ENCODE data around the gene SLC6A7.

Gene SLC6A7

DNA sequence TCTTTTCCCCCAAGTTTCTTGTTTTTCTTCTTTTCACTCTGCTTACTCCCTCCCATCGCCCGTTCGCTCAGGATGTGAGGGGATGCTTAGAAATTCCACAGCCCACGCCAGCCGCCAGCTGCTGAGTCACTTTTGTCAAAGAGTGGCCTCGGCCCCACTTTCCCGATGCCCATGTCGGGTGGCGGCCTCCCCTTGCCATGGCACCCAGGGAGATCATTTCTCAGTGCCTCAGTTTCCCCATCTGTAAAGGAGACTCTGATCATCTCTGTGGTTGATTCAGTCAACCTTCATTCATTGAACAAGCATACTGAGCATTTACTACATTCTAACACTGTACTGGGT, 33.9 kb upstream of the SLC6A7 start:
- no peak for DNase-seq (ENCODE audit: low read depth)

DNA sequence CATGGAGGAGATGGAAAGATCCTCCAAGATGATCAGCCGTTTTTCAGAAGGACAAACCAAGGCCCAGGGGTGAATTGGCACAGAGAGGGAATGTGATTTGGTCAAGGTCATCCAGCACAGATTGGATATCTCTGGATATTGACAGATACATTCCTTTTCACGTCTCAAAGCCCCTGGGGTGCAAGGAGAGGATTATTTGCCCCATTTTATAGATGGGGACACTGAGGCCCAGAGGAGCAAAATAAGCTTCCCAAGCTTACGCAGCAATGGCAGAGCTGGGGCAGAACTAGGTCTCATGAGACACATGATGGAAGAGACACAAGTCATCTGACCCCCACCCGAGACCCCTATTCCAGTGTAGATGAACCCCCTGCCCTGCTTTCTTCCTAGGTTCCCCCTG, 33.3 kb upstream of the SLC6A7 start:
- DNase-seq (ENCODE audit: low read depth) = no peak

- no peak for DNase-seq (ENCODE audit: low read depth)
Observed at GRCh38 chr5:150157168-150157567, 32.7 kb upstream of the SLC6A7 start.

DNA sequence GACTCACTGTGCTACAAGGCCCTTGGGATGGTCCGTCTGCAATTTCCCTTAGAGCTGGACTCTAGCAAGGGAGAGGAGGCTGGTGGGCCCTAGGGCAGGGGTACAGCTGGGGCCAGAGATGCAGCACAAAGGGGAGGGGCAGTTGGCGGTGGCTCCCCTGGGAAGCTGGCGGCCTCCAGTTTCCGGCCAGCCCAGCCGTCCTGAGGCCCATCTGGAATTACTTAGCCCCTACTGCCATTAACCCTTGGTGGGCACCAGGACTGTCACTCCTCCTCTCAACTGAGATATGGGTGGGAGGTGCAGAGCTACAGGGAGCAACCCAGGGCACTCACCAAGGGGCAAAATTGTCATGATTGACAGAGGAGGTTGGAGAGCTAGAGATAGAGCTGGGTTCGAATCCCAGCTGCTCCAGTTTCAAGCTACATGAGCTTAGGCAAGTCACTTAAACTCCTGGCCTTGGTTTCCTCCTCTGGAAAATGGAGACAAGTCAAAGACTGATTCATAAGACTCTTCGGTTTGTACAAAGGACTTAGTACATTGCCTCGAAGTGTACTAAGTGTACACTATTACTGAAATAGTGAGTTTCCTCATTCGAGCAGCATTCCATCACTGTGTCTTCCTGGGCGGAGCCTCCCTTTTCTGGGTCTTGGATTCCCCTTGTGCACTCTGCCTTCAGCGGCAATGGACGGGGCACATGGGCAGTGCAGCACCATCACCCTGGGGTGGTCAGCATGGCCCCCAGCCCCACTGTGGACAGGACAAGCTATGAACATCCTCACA, 31.5 kb upstream of the SLC6A7 start:
- DNase-seq (ENCODE audit: low read depth) = no peak

- no peak for DNase-seq (ENCODE audit: low read depth)
Observed at GRCh38 chr5:150159031-150159430, 30.8 kb upstream of the SLC6A7 start.

GRCh38 chr5:150159741-150160179, 30.1 kb upstream of the SLC6A7 start:
- no peak for DNase-seq (ENCODE audit: low read depth)

GRCh38 chr5:150160448-150161081, 29.3 kb upstream of the SLC6A7 start:
- no peak for DNase-seq (ENCODE audit: low read depth)

DNA sequence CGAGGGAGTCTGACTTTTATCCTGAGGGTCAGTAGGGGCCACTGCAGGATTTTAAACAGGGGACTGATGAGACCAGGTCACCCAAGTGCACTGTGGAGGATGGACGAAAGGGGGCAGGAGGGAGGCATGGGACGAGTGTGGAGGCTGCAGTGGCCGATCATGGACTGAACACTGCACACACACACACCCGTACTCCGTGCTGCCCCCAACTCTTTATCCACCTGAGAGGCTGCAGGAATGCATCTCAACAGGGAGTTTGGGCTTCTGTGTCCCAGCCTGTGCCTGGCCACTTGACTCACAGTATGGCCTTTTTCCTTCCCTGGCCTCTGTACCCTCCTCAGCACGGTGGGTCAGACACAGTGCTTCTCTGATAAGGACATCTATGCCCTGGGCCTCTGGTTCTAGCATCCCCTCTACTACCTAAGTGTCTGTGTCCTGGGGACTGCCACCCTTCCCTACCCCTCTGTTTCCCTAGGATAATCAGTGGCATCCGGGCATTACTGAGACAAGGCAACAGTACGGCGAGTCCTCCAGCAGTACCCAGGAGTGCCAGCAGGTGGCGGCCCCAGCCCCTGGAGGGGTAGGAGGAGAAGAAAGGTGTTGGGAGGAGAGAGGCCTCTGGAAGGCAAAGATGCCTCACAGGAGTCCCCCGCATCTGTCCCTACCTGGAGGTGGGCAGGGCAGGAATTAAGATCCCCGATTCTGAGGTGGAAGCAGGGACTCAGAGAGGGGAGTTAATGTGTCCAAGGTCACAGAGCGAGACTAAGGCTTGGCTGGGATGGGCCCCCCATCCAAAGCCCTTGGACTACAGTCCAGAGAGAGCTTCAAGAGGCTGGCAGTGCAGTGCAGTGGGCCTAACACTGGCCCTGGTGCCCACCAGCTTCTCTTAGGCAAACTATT, 28.4 kb upstream of the SLC6A7 start:
- DNase-seq (ENCODE audit: low read depth) = peak; percentile 60

DNA sequence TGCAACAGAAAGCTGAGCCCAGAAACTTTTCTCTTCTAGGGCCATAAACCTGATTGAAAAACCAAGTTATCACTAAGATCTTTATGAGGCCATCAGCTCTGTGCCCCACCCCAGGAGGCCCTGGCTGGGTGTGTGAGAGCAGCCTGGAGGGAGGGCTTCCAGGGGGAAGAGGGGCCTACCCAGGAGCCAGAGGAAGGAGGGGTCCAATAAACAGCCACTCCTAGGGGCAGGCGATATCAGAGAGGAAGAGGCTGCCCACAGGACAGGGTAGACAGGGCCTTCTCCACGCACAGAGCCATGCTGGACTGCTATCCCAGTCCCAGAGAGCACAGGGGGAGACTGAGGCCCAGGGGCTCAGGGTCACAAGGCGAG, 27.7 kb upstream of the SLC6A7 start:
- no peak for DNase-seq (ENCODE audit: low read depth)

DNA sequence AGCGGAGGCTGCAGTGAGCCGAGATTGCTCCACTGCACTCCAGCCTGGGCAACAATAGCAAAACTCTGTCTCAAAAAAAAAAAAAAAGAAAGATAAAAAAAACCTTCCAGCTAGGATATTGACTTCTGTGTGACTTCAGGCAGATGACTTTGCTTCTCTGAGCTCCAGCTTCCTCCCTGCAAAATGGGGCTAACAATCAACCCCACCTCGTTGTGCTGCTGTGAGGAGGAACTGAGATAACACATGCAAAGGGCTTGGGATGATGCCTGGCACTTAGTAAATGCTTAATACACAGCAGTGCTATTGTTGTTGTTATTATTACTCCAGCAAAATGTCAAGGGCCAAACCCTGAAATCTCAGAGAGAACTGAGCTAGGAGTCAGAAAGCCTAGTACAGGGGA, 26.8 kb upstream of the SLC6A7 start:
- no peak for DNase-seq (ENCODE audit: low read depth)

DNA sequence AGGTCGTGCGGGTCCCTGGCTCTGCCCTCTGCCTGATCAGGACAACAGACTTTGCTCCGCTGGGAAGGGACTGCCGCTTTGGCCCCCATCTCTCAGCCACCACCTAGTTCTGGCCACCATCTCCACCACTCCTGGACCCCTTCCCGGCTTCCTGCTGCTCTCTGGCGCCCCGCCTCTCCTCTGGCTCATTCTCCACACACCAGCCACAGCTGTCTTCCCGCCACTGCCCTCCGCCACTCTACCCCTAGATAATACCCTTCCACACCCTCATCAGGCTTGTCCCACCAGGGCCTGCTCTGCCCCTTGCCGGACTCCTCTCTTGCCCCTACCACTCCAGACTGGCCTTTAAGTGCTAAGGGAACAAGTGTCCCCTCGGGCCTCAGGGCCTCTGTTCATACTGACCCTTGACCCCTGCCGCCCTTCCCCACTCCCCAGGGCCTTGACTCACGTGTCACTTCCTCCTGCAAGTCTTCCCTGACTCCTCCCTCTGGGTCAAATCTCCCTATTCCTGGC, 26.3 kb upstream of the SLC6A7 start:
- no peak for DNase-seq (ENCODE audit: low read depth)

DNA sequence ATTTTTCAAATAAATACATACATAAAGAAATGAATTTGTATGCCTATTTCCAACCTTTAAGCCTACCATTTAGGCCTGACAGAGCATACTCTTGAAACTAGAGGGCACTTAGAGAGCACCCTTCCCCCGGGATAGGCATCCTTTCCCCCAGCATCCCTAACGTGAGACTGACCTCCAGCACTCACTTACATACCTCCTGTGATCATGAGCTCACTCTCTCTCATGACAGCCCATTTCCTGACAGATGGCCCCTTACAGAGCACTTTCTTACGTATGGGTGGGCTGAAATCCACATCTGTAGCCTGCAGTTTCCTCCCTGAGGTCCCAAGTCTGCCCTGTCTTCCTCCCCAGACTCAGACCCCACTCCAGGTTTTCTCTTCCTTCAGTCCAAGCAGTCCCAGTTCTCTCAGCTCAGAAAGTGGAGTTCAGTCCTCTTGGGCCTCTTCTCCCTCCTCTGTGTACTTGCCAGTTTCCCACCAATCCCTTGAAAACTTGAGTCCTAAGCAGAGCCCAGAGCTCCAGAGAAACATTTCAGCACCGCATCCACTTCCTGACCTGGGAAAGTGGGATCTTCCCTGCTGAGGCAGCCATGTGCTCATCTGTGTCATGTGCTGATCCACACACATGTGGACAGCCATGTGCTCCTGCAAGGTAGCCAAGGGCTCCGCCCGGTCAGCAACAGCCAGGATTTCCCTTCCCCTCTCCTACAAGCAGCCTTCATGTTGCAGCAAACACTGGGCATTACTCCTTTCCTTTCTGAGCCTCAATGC, 25.5 kb upstream of the SLC6A7 start:
- DNase-seq (ENCODE audit: low read depth) = no peak

- DNase-seq (ENCODE audit: low read depth) = no peak
Observed at GRCh38 chr5:150166037-150166649, 23.7 kb upstream of the SLC6A7 start.

- DNase-seq (ENCODE audit: low read depth) = no peak
Observed at GRCh38 chr5:150166650-150167511, 23.0 kb upstream of the SLC6A7 start, which contains the start of gene CDX1. CDX1 (plus strand) TSS chr5:150166778; CDS start chr5:150166877, 99 bp downstream.

DNA sequence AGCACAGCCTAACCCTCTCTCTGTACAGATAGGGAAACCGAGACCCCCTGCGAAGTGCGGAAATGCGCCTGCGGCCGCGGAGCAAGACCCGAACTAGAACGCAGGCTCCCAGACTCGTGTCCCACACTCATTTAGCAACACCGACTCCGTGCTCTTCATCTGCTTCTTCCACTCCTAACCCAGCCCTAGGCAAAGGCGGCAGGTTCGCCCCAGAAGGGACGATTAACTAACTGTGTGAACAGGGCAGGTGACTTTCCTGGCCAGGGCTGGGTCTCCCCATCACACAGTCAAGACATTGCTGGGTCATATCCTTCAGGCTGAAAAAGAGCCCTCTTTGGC, 22.4 kb upstream of the SLC6A7 start:
- no peak for DNase-seq (ENCODE audit: low read depth)

DNA sequence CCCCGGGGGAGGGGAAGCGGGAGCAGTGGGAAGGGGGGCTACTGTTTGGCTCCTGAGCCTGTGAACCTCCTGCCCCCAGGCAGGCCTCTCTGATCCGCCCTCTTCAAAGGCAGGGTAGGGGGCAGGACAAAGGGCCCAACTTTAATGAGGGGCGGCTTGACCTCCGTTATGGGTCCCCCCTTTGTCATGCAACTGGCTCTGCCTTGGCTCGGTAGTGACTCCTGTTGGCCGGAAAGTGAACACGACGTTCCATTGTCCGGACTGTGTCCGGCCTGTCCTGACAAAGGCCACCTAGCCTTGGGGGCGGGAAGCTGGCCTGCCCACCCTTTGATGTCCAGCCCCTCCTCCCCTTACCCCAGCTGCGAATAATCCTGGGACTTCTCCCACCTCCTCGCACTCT, 22.0 kb upstream of the SLC6A7 start:
- no peak for DNase-seq (ENCODE audit: low read depth)

- no peak for DNase-seq (ENCODE audit: low read depth)
Observed at GRCh38 chr5:150168864-150169263, 21.0 kb upstream of the SLC6A7 start.

DNA sequence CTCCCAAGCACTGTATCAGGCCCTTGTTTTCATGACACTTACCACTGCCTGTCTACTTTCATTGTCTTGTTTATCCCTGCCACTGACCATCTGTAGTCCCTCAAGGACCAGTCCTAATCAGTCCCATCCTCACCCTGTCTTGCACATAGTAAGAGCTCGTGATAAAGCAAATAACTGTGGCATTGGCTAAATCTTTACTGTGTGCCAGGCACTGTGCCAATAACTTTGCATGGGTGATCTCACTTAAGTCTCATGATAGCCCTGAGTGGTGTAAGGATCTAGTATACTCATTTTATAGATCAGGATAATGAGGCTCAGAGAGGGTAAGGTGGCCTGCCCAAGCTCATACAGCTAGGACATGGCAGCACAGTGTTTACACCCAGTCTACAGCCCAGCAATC, 17.7 kb upstream of the SLC6A7 start:
- DNase-seq (ENCODE audit: low read depth) = no peak

- DNase-seq (ENCODE audit: low read depth) = no peak
Observed at GRCh38 chr5:150172556-150172955, 17.3 kb upstream of the SLC6A7 start.

DNA sequence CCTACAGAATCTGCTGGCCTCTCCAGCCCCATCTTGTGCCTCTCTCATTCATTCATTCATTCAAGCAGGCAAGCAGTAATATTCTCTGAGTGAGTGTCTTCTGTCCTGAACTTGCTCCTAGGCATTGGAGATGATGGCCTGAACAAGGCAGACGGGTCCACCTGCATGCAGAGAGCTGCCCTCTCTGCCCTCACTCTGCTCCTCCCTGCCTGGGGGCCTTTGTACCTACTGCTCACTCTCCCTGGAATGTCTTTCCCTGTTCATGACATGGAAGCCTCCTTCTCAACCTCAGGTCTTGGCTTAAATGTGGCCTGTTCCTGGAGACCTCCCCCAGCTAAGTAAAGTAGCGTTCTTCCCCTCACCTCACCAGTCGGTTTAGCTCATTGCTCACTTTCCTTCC, 16.7 kb upstream of the SLC6A7 start:
- DNase-seq (ENCODE audit: low read depth) = no peak

- DNase-seq (ENCODE audit: low read depth) = no peak
Observed at GRCh38 chr5:150174285-150174684, 15.6 kb upstream of the SLC6A7 start.
